Lower lobe of right lung (tissue), 2 donors: ENCODE data around the gene LDB2. TPM values are rescaled to one million over a fixed set of nuclear protein-coding genes. Genes with fewer than 3 reads are reported as not detected.
A peak's percentile ranks its signal among the peaks of the same experiment; 100 is the strongest.
"Not testable (repeated sequence)": the region's sequence is repeated elsewhere in the genome, so short reads cannot be mapped to it uniquely, and the experiment has no call there.

Experiments
- ATAC-seq, 2 donors: fragments of 200-7000 bp; cut with Tn5 transposase; one replicate each; pipeline ENCODE4 v1.9.1; 2020 to 2022; ENCODE audit warnings: mild to moderate bottlenecking in 2 of 2, moderate library complexity in 2 of 2
- DNase-seq: peaks from one replicate; pipeline ENCODE4 v3.0.0-alpha.2; 2020
- H3K27ac ChIP-seq: fragments of 200-600 bp; one replicate; pipeline ENCODE4 v1.8.0; 2022
- H3K27me3 ChIP-seq: fragments of 200-600 bp; one replicate; pipeline ENCODE4 v1.8.0; 2022; ENCODE audit warnings: low read depth
- H3K36me3 ChIP-seq: fragments of 200-600 bp; one replicate; pipeline ENCODE4 v1.8.0; 2022; ENCODE audit warnings: mild to moderate bottlenecking
- H3K4me1 ChIP-seq: fragments of 200-600 bp; one replicate; pipeline ENCODE4 v1.8.0; 2022
- H3K4me3 ChIP-seq: fragments of 200-600 bp; one replicate; pipeline ENCODE4 v1.8.0; 2022; ENCODE audit warnings: mild to moderate bottlenecking
- H3K9me3 ChIP-seq: fragments of 200-600 bp; one replicate; pipeline ENCODE4 v1.8.0; 2022
- CTCF ChIP-seq: fragments of 200-600 bp; IDR thresholded peaks from one replicate; pipeline ENCODE4 v1.8.0; 2022; ENCODE audit warnings: antibody characterized with exemption, mild to moderate bottlenecking
- intact Hi-C: fragments of 100-400 bp; cut with DNase I; formaldehyde crosslinking; loops from one replicate; pipeline ENCODE4 v1.11.0; 2022
- total RNA-seq: library from RNA; stranded (reverse); fragmentation: NEBNext Ultra II Directional; extraction: Animal tissue kit (Norgen Biotek cat#: 25700); gene quantifications from one replicate; pipeline ENCODE4 v1.2.1, GENCODE V29; 2021
- donor health status: DM: no; HTN: yes; CAD: no; lungs with severe emphysema.

The LDB2 gene
- total RNA-seq, 1 donor from 2014 or later: 113 TPM

- TF ChIP-seq CTCF: no peak
- no peak for ATAC-seq
- no peaks in the 10 kb centered on the region for H3K9me3 ChIP-seq
- no peaks in the 10 kb centered on the region for H3K4me1 ChIP-seq
- no peaks in the 10 kb centered on the region for H3K27me3 ChIP-seq
- no peaks in the 10 kb centered on the region for H3K36me3 ChIP-seq
- H3K4me3 ChIP-seq: no peak overlapping the region
- no peak overlapping the region for H3K27ac ChIP-seq
- intact Hi-C loops: no loop called here
- no peak for DNase-seq
Measured at GRCh38 chr4:16926214-16926613, 27.8 kb upstream of the LDB2 start.

GRCh38 chr4:16918716-16919115 is 20.3 kb upstream of the LDB2 start:
- H3K27ac ChIP-seq, H3K27me3 ChIP-seq, ATAC-seq, DNase-seq, H3K4me3 ChIP-seq, intact Hi-C loops, H3K36me3 ChIP-seq, H3K9me3 ChIP-seq, H3K4me1 ChIP-seq: not testable (repeated sequence)

GRCh38 chr4:16916719-16917337 is 18.4 kb upstream of the LDB2 start:
- H3K4me1 ChIP-seq: no peaks in the 10 kb centered on the region
- ATAC-seq (peak; percentile 43 to 57), DNase-seq (no peak)
- H3K27ac ChIP-seq: no peak overlapping the region
- no peaks in the 10 kb centered on the region for H3K27me3 ChIP-seq
- H3K36me3 ChIP-seq: no peaks in the 10 kb centered on the region
- intact Hi-C loops: no loop called here
- no peaks in the 10 kb centered on the region for H3K9me3 ChIP-seq
- H3K4me3 ChIP-seq: no peak overlapping the region
- peak; percentile 63 for TF ChIP-seq CTCF

- Histone ChIP-seq H3K9me3 (no peaks in the 10 kb centered on the region), H3K27ac (no peak overlapping the region), H3K4me3 (no peak overlapping the region), H3K27me3 (no peaks in the 10 kb centered on the region), H3K4me1 (no peaks in the 10 kb centered on the region), H3K36me3 (no peaks in the 10 kb centered on the region)
- ATAC-seq (no peak), DNase-seq (no peak)
- TF ChIP-seq CTCF: no peak
- intact Hi-C loops: no loop called here
Measured at GRCh38 chr4:16916031-16916430, 17.6 kb upstream of the LDB2 start.

GRCh38 chr4:16914208-16914607 is 15.8 kb upstream of the LDB2 start:
- Histone ChIP-seq H3K4me1 (no peaks in the 10 kb centered on the region), H3K27me3 (no peaks in the 10 kb centered on the region), H3K9me3 (no peaks in the 10 kb centered on the region), H3K36me3 (no peaks in the 10 kb centered on the region), H3K4me3 (no peak overlapping the region), H3K27ac (no peak overlapping the region)
- TF ChIP-seq CTCF: peak; percentile 19
- ATAC-seq (no peak), DNase-seq (no peak)
- intact Hi-C loops: no loop called here

- DNase-seq (no peak), ATAC-seq (no peak)
- no peaks in the 10 kb centered on the region for H3K36me3 ChIP-seq
- no peaks in the 10 kb centered on the region for H3K27me3 ChIP-seq
- H3K9me3 ChIP-seq: no peaks in the 10 kb centered on the region
- no peak overlapping the region for H3K27ac ChIP-seq
- no peaks in the 10 kb centered on the region for H3K4me1 ChIP-seq
- intact Hi-C loops: no loop called here
- TF ChIP-seq CTCF: no peak
- no peak overlapping the region for H3K4me3 ChIP-seq
Measured at GRCh38 chr4:16912896-16913295, 14.5 kb upstream of the LDB2 start.
